GM19023 (cell line): ENCODE results near the gene METTL24.
"Not testable (repeated sequence)": the region's sequence is repeated elsewhere in the genome, so short reads cannot be mapped to it uniquely, and the experiment has no call there.

ENCODE experiments used
- ATAC-seq: cut with Tn5 transposase; IDR thresholded peaks from one replicate; pipeline ENCODE4 v1.9.1; 2021; ENCODE audit warnings: mild to moderate bottlenecking, moderate library complexity; ENCODE audit not compliant: unreplicated experiment

METTL24 gene

DNA sequence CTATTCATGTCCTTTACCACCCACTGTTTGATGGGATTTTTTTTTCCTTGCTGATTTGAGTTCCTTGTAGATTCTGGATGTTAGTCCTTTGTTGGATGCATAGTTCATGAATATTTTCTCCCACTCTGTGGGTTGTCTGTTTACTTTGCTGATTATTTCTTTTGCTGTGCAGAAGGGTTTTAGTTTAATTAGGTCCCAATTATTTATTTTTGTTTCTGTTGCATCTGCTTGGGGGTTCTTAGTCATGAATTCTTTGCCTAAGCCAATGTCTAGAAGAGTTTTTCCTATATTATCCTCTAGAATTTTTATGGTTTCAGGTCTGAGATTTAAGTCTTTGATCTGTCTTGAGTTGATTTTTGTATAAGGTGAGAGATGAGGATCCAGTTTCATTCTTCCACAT, 85.4 kb downstream of the METTL24 start:
- ATAC-seq, result not testable (repeated sequence)

GRCh38 chr6:110271732-110272022, 86.5 kb downstream of the METTL24 start:
- no peak for ATAC-seq

DNA sequence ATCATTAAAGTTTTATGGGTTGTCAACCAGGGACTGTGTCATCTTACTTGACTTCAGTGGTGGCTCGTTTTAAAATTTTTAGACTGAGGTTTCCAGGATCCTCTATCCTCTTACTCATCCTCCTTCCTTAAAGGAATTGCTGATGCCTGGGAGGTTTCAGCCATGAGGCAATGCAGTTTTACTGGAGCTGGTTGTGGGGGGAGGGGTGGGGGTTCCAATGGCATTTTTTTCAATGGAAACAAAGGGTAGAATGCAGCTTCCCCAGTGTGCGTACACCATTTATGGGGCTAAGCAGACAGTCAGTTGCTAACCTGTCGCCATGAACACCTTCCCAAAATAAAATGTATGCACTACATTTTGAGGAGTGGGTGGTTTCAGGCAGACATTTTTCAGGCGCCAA, 88.0 kb downstream of the METTL24 start:
- no peak for ATAC-seq

- ATAC-seq, result no peak
Observed at GRCh38 chr6:110269623-110270022, 88.5 kb downstream of the METTL24 start.

- no peak for ATAC-seq
Observed at GRCh38 chr6:110266996-110267395, 91.2 kb downstream of the METTL24 start.

DNA sequence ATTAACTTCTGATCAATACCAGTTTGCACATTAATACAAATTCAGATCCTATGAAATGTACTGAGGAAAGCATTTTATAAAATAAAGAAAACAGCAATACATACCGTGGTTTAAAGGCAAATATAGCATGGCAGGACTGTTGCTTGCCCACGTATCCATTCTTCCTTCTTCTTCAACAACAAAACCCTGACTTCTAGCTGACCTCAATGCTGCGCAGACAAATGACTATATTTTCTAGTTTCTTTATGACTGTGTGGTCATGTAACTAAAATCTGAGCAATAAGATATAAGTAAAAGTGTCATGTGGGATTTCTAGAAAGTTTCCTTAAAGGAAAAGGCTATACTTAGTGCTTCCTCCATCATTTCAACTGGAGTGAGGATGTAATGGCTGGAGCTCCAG, 92.9 kb downstream of the METTL24 start:
- ATAC-seq, result no peak

GRCh38 chr6:110256366-110256765, 101.8 kb downstream of the METTL24 start:
- no peak for ATAC-seq

- no peak for ATAC-seq
Observed at GRCh38 chr6:110255211-110255750, 102.9 kb downstream of the METTL24 start.

- ATAC-seq, result no peak
Observed at GRCh38 chr6:110250838-110251237, 107.3 kb downstream of the METTL24 start.

DNA sequence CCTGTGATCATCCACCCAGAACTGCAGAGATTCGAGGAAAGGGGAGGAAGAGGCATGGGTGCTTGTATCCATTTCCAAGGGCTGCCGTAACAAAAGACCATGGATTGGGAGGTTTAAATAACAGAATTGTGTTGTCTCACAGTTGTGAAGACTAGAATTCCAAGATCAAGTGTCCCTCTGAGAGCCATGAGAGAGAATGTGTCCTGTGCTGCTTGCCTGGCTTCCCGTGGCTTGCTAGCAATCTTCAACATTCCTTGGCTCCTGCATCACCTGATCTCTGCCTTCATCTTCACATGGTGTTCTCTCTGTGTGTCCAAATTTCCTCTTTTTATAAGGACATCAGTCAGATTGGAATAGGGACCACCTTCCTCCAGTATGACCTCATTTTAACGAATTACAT, 108.1 kb downstream of the METTL24 start:
- ATAC-seq, result no peak

- no peak for ATAC-seq
Observed at GRCh38 chr6:110246900-110247546, 111.1 kb downstream of the METTL24 start.

- no peak for ATAC-seq
Observed at GRCh38 chr6:110246378-110246777, 111.8 kb downstream of the METTL24 start.

DNA sequence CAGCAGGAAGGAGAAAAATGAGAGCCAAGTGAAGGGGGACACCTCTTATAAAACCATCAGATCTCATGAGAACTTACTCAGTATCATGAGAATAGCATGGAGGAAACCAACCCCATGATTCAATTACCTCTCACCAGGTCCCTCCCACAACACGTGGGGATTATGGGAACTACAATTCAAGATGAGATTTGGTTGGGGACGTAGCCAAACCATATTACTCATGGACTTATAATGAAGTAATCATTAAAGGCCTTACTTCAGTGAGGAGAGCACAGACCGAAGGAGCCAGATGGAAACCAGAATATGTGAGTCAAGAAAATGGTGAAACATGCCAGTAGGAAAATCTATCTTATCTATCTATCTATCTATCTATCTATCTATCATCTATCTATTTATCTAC, 113.5 kb downstream of the METTL24 start:
- not testable (repeated sequence) for ATAC-seq

- ATAC-seq, result no peak
Observed at GRCh38 chr6:110239526-110240274, 118.4 kb downstream of the METTL24 start.

GRCh38 chr6:110236007-110236406, 122.1 kb downstream of the METTL24 start:
- ATAC-seq, result not testable (repeated sequence)

DNA sequence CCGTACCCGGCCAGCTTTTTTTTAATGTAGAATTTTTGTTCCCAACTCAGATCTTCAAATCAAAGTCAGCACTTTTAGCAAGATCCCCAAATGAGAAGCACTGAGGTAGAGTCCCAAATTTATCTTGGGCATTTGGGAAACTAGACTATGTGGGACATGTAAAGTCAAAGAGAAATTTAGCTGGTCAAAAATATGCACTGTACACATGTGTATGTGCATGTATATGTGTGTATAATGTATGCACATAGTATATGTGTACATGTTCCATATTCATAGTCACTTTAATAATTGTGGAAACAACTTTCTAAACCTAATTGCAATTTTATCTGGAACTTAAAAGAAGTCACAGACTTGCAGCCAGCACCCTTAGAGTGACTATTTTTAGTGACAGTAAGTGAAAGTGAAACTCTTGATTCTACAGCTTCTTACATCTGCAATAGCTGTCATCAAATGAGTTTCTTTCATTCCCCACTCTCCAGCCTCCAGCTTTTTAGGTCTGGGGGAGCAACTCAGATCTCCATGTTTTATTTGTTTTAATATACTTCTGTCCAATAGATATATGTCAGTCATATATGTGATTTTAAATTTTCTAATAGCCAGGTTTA, 124.3 kb downstream of the METTL24 start:
- ATAC-seq, result peak; percentile 73

DNA sequence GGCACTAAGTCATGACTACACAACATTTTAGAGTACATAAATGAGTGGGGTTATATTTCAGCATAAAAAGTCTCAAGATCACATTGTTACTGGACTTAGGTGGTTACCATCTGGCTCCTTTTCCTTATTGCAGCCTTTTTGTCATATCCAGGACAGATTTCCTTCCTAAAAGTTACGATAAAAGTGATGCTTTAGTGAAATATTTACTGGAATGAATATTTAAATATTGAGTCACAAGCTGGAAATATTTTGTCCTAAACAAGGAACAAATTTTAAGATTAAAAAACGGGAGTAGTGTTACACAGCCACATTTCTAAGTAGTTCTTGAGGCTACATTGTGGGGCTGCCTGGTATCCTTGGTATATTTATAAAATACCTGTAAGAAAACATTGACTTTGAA, 125.7 kb downstream of the METTL24 start:
- ATAC-seq, result no peak

DNA sequence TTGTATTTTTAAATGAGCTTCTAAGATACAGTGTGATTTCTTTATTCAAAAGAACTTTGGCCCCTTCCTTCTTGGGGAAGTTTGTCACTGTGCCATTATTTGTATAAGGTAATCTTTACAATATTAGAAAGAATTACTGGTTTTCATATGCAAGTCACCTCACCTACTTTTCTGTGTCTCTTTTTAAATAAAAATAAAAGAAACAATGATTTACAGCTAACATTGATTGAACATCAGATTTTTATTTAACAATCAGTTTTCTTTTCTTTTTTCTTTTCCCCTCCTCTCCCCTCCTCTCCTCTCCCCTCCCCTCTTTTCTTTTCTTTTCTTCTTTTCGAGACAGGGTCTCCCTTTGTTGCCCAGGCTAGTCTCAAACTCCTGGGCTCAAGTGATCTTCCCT, 131.9 kb downstream of the METTL24 start:
- no peak for ATAC-seq

- ATAC-seq, result no peak
Observed at GRCh38 chr6:110221738-110222137, 136.4 kb downstream of the METTL24 start.

DNA sequence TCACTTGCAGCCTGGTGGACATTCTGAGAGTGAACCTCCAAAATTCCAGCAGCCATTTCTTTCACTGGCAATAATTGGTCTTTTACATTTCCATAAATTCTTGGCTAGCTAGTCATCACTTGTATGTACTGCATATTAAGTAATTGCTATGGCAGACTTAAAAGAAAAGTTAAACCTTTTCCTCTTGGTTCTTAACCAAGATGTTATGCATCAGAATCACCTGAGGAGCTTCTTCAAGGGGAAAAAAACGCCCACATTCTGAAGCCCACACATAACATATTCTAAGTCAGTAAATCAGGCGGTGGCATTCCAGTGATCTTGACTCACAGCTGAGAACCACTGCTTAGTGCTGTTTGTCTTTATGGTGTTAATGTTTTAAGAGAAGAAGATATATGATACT, 140.9 kb downstream of the METTL24 start:
- no peak for ATAC-seq

- ATAC-seq, result no peak
Observed at GRCh38 chr6:110216140-110216539, 142.0 kb downstream of the METTL24 start.

GRCh38 chr6:110214338-110214737, 143.8 kb downstream of the METTL24 start:
- no peak for ATAC-seq
